NCI-H526 (cell line): ENCODE results near the gene MGAT5B.

Source experiments
- DNase-seq, 2 experiments: peaks; one replicate each; lab custom pipeline; 2025; lab: John Stamatoyannopoulos, UW

Gene MGAT5B

GRCh38 chr17:76949913-76950695 is 81.9 kb downstream of the MGAT5B start:
- DNase-seq: no peak

- DNase-seq: no peak
Measured at GRCh38 chr17:76951375-76951905, 83.2 kb downstream of the MGAT5B start.

- no peak for DNase-seq
Measured at GRCh38 chr17:76952402-76952801, 84.2 kb downstream of the MGAT5B start.

GRCh38 chr17:76953066-76953465 is 84.9 kb downstream of the MGAT5B start:
- no peak for DNase-seq

GRCh38 chr17:76953946-76954345 is 85.7 kb downstream of the MGAT5B start:
- no peak for DNase-seq

- DNase-seq: no peak
Measured at GRCh38 chr17:76955191-76955590, 87.0 kb downstream of the MGAT5B start.

- DNase-seq: peak in 1 of 2 experiments; percentile 27
Measured at GRCh38 chr17:76956846-76957540, 88.8 kb downstream of the MGAT5B start.

- DNase-seq: peak; percentile 65 to 87
Measured at GRCh38 chr17:76957678-76958464, 89.7 kb downstream of the MGAT5B start.

- peak in 1 of 2 experiments; percentile 60 for DNase-seq
Measured at GRCh38 chr17:76958974-76959373, 90.8 kb downstream of the MGAT5B start.

- DNase-seq: no peak
Measured at GRCh38 chr17:76961869-76962268, 93.7 kb downstream of the MGAT5B start.

- no peak for DNase-seq
Measured at GRCh38 chr17:76962858-76963257, 94.7 kb downstream of the MGAT5B start.

- DNase-seq: no peak
Measured at GRCh38 chr17:76966016-76966415, 97.8 kb downstream of the MGAT5B start.

- DNase-seq: no peak
Measured at GRCh38 chr17:76966486-76967181, 98.4 kb downstream of the MGAT5B start.

GRCh38 chr17:76967762-76968161 is 99.6 kb downstream of the MGAT5B start:
- no peak for DNase-seq

- DNase-seq: peak; percentile 99 to 100
Measured at GRCh38 chr17:76968707-76969597, 100.7 kb downstream of the MGAT5B start.

- DNase-seq: peak; percentile 89 to 95
Measured at GRCh38 chr17:76969598-76970172, 101.5 kb downstream of the MGAT5B start.

GRCh38 chr17:76970228-76970627 is 102.0 kb downstream of the MGAT5B start:
- DNase-seq: peak; percentile 32 to 41

- DNase-seq: peak in 1 of 2 experiments; percentile 34
Measured at GRCh38 chr17:76972046-76972641, 103.9 kb downstream of the MGAT5B start.

- peak in 1 of 2 experiments; percentile 68 for DNase-seq
Measured at GRCh38 chr17:76973040-76973439, 104.8 kb downstream of the MGAT5B start.

GRCh38 chr17:76974721-76975120 is 106.5 kb downstream of the MGAT5B start:
- no peak for DNase-seq
